Neural cell (in vitro differentiated cells): ENCODE measurements around the gene CLDN2.

Experiments
- EP300 ChIP-seq: fragments of 450-650 bp; conservative IDR thresholded peaks from 2 replicates; pipeline ENCODE4 v1.6.1; 2014; ENCODE audit warnings: antibody characterized with exemption, mild to moderate bottlenecking, moderate library complexity; ENCODE audit not compliant: poor library complexity, severe bottlenecking
- EZH2 ChIP-seq: fragments of 200-600, 300-800 bp; shearing (Covaris generic), sonication (generic); IDR thresholded peaks from 2 replicates; pipeline ENCODE4 v1.6.1; 2014; ENCODE audit warnings: antibody characterized with exemption, low read length, borderline replicate concordance, mild to moderate bottlenecking; ENCODE audit not compliant: insufficient read depth, poor library complexity, severe bottlenecking
- RAD21 ChIP-seq: fragments of 450-650 bp; conservative IDR thresholded peaks from 2 replicates; pipeline ENCODE4 v1.6.1; 2014; ENCODE audit warnings: antibody characterized with exemption, mild to moderate bottlenecking, moderate library complexity
- TF ChIP-seq, protein P1 (sequence below): fragments of 450-650 bp; IDR thresholded peaks from 2 replicates; pipeline ENCODE4 v1.5.1; 2014; ENCODE audit warnings: antibody characterized with exemption, mild to moderate bottlenecking, moderate library complexity; ENCODE audit not compliant: poor library complexity, severe bottlenecking

DNA sequence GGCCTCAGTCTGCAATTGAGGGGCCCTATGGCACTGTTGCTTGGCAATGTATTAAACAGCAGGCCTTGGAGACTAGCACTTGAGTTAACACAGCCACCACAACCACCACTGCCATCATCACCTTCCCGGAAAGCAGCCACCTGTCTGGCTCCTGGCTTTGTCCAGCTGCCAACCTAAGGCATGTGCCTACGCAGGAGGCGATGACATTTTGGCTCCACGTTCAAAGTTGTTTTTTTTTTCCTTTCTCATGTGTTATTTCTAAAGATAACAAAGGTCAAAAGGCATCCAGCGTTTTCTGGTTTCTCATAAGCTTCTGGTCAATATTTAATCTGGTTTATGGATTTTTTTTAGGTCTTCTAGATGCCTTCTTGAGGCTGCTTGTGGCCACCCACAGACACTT lies 7.5 kb downstream of the CLDN2 start:
- TF ChIP-seq, protein P1, sequence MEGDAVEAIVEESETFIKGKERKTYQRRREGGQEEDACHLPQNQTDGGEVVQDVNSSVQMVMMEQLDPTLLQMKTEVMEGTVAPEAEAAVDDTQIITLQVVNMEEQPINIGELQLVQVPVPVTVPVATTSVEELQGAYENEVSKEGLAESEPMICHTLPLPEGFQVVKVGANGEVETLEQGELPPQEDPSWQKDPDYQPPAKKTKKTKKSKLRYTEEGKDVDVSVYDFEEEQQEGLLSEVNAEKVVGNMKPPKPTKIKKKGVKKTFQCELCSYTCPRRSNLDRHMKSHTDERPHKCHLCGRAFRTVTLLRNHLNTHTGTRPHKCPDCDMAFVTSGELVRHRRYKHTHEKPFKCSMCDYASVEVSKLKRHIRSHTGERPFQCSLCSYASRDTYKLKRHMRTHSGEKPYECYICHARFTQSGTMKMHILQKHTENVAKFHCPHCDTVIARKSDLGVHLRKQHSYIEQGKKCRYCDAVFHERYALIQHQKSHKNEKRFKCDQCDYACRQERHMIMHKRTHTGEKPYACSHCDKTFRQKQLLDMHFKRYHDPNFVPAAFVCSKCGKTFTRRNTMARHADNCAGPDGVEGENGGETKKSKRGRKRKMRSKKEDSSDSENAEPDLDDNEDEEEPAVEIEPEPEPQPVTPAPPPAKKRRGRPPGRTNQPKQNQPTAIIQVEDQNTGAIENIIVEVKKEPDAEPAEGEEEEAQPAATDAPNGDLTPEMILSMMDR = no peak
- TF ChIP-seq EZH2 (no peak), EP300 (no peak), RAD21 (no peak)
